ENCODE data around the gene CTDSPL. TPM values are rescaled to one million over a fixed set of nuclear protein-coding genes. Genes with fewer than 3 reads are reported as not detected.
A peak's percentile ranks its signal among the peaks of the same experiment; 100 is the strongest.
"Not testable (repeated sequence)": the region's sequence is repeated elsewhere in the genome, so short reads cannot be mapped to it uniquely, and the experiment has no call there.

CTDSPL gene
- total RNA-seq, 2 donors from 2014 or later, result 75.5 to 80.0 TPM

DNA sequence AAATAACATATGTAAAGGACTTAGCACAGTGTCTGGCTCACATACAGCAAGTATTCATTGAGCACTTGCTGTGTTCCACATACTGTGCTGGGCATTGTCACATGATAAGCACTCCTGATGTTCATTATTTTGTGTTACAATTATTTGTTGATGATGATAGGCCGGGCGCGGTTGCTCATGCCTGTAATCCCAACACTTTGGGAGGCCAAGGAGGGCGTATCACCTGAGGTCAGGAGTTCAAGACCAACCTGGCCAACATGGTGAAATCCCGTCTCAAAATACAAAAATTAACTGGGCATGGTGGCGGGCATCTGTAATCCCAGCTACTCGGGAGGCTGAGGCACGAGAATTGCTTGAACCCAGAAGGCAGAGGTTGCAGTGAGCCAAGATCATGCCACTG, 110.4 kb downstream of the CTDSPL start:
- DNase-seq; intact Hi-C loops (cut with DNase I, micrococcal nuclease); ATAC-seq: not testable (repeated sequence)

DNA sequence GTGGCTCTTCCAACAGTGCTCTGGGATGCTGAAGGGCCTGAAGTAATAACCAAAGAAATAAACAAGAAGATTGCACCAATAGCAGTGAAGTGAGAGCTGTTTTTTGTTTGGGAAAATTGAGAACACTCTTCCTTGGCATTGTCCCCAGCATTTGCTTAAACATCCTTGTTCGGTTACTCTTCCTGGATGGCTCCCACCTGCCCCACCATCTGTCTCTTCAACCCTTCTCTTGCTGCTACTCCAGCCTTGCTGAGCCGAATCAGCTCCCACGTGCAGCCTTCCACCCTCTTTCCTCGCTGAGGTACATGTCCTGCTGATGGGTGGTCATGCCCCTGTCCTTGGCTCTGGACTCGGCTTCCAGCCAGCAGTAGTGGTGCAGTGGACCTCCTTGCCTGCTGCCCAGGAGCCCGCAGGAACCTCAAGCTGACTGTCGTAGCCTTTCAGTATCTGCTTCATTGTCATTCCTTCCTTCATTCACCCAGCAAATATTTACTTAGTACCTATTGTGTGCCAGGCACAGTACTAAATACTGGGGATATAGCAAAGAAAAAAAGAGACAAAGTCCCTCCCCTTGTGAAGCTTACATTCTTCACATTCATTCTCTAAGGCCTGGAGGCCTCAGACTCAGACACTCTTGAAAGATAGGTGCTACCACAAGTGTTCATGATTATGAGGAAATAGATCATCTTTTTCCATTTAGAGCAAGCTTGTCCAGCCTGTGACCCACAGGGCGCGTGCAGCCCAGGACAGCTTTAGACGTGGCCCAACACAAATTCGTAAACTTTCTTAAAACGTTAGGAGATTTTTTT, 111.8 kb downstream of the CTDSPL start:
- no peak for DNase-seq
- intact Hi-C loops (cut with DNase I, micrococcal nuclease), result no loop called here
- ATAC-seq, result peak; percentile 1

DNA sequence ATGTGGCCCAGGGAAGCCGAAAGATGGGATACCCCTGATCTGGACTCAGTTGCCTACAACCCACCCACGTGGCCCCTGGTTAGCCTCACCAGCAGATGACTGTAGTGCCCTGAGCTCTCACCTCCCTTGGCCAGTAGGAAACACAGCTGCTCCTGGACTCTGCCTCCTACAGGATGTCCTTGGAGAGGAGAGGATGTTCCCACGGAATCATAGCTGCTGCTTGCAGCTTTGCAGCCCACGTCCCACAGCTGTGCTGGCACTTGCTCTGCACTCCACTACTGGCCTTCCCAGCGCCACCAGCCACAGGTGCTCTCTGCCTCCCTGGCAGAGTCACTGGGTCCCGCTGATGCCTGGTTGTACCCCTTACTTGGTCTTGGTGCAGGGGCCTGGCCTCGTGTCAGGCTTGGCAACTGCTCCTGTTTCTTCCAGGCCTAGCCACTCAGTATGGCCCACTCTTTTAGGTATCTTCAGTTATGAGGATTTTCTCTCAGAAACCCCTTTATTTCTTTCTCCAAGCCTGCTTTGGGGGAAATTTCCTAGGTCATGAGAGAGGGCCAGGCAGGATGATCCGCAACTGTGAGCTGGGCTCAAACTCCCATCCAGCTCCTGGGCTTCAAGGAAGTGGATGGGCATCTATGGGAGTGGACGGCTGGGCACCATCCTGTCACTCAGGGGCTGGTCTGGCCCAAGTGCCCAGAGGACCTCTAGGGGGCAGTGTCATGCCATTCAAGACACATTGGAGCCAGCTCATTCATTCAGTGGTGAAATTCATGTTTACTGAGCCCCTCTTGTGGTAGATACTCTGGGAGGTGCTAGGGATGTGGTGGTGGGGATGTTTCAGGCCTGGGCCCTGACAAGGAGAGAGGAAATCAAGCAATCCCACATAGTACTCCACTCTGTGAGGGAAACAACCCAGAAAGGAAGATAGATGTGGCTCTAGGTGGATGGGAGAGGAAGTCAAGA, 112.7 kb downstream of the CTDSPL start:
- intact Hi-C loops (cut with DNase I, micrococcal nuclease), result no loop called here
- peak; percentile 71 to 83 for DNase-seq
- ATAC-seq, result peak; percentile 92

DNA sequence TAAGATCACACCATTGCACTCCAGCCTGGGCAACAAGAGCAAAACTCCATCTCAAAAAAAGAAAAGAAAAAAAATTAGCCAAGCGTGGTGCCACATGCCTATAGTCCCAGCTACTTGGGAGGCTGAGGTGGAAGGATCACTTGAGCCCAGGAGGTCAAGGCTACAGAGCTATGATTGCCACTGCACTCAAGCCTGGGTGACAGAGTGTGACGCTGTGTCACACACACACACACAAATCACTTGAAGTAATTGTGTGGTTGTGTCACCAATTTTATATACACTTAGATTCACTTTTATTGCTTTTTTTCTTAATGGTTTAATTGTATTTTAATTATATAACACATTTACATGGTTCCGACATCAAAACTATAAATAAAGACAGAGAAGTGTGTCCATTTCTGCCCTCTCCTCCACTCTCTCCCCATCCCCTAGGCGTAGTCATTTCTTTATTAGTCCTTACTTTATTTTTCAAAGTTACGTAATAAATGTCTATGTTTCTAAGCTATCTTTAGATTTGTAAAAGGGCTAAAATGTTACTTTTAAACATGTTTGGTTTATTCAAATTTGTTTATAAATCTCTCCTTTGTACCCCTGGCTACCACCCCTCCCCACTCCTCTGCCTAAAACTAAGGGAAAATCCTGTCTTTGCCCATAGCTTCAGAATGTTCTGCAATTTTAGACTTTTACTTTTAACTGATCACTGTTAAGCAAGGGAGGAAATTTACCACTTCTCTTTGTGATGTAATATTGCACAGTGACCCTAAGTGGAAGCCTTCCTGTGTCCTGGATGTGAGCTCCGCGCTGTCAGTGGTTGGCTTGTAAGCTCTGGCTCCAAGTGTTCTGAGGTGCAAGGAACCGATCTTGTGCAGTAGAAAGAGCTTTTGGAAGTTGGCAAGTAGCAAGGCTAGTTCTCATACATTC, 118.1 kb downstream of the CTDSPL start:
- ATAC-seq (no peak), DNase-seq (peak in 1 of 2 donors; percentile 1)
- intact Hi-C loops (cut with DNase I, micrococcal nuclease), result no loop called here

DNA sequence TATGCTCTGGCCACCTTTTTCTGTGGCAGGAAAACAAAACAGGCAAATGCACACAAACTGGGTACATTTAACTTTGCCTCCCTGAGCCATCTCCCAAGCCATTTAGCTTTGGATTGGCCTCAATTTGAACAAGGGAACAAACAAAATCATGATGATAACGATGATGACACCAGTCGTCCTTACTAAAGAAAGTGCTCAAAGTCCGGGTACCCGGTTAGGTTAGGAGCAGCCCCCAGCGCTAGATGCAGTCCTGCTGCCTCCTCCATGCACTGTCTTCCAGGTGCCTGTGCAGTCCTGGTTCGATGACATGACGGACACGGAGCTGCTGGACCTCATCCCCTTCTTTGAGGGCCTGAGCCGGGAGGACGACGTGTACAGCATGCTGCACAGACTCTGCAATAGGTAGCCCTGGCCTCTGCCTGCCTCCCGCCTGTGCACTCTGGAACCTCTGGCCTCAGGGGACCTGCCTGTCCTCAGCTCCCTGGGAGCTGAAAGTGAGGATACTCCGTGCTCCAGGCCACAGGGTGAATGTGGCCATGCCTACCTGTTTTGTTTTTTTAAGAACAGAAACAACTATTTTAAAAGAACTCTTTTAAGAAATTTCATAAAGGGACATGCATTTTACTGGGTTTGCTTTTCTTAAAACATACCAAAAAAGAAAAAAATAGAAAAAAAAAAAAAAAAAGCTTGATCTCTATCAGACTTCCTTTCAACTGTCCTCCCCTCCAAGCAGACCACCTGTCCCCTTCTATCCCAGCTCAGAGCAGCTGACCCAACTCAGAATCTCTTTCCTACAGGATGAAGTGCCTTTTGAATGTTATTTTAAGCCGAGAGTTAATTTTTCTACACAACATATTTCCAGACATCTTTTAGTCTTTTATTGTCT, 119.0 kb downstream of the CTDSPL start:
- no peak for ATAC-seq
- intact Hi-C loops (cut with DNase I, micrococcal nuclease), result no loop called here
- peak in 1 of 2 donors; percentile 1 for DNase-seq

DNA sequence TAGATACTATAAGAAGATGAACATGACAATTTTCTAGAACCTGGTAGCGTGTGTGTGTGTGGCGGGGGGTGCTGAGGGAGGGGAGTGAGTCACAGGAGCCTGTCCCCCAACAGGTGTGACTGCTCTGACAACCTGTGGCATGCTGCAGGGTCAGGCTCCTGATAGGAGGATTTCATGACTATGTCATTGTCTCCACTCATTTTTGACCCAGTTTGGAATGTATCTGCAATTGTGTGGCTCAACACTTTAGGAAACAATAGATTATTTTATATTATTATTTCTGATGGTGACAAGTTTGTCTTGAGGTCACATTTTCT, 119.6 kb downstream of the CTDSPL start:
- intact Hi-C loops (cut with DNase I, micrococcal nuclease), result no loop called here
- DNase-seq, result peak in 1 of 2 donors; percentile 2
- no peak for ATAC-seq

DNA sequence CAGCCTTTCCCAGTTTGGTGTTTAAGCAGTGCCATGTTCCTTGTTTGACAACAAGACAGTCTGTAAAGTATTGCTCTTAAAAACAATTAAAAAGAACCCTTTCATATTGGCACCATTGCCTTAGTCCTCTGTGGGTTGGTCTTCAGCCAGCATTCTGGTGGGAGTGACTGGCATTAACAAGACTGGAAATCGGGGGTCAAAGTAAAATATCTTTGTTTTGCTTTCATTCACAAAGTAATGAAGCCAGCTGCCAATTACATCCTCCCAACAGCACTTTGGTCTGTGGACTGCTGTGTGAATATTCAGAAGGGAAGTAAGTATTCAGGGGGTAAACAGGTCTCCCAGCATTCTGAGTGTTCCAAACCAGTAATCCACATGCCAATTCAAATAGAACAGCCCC, 120.7 kb downstream of the CTDSPL start:
- ATAC-seq (no peak), DNase-seq (peak in 1 of 2 donors; percentile 1)
- intact Hi-C loops (cut with DNase I, micrococcal nuclease), result no loop called here

DNA sequence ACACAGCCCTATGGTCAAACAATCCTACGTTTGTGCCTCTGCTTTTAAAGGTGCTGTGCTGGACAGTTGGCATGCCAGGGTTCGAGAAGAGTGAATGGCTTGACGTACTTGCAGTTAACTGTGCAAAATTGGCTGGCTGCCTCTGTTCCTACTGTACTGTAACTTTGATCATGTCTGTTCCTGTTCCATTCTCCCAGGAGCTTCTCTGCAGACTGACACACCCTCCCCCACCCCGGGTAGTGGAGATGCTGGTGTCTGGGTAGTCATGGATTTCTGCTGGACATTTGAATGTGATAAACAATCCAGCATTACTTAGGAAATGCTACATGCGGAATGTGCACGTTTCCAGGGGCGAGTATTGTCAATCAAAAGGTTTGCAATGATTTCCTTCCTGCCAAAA, 122.4 kb downstream of the CTDSPL start:
- ATAC-seq (no peak), DNase-seq (peak in 1 of 2 donors; percentile 46)
- intact Hi-C loops (cut with DNase I, micrococcal nuclease), result no loop called here

DNA sequence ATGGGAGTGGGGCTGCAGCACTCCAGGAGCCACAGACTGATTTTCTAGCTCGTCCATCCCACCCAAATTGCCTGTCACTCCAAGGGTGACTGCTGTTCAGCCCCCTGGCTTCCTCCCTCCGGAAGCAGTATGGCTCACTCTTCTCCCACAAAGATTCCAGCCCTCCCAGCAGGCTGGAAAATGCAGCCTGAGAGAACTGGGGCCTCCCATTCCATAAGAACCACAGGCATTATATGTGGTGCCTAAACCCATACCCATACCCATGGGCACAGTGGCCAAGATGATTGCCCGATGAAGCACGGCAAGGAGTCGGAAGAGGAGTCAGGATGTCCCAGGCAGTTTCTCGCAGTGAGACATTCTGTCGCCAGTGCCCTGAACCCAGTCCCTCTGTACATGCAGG, 122.9 kb downstream of the CTDSPL start:
- intact Hi-C loops (cut with DNase I, micrococcal nuclease), result no loop called here
- peak in 1 of 2 donors; percentile 4 for DNase-seq
- ATAC-seq, result no peak

DNA sequence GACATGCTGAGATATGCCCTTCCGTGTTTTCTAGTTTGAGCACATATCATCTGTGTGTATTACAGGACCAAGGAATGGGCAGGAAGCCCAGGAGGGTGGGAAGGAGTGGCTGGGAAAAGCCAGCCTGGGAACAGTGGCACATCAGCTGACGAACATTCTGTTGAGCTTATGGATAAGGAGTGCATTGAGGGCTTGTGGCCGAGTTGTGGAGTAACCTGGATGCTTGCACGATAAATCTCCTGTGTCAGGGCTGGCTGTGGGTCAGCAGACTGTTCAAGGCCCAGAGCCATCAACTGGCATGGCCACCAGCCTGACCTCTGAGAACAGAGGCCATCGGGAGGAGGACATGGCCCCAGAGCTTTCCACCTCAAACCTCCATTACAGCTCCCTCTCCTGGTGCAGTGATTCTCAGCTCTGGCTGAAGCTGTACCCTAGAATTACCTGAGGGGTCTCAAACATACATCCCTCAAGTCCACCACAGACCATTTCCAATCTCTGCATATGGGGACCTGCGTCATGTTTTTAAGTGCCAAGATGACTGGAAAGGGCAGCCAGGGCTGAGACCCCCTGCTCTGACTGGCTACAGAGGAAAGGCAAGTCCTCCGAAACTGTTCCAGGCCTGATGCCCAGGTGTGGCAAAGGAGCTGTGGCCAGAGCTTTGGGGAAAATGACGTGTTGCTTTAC, 124.1 kb downstream of the CTDSPL start:
- peak; percentile 53 for ATAC-seq
- peak; percentile 82 to 85 for DNase-seq
- intact Hi-C loops (cut with DNase I, micrococcal nuclease), result no loop called here

DNA sequence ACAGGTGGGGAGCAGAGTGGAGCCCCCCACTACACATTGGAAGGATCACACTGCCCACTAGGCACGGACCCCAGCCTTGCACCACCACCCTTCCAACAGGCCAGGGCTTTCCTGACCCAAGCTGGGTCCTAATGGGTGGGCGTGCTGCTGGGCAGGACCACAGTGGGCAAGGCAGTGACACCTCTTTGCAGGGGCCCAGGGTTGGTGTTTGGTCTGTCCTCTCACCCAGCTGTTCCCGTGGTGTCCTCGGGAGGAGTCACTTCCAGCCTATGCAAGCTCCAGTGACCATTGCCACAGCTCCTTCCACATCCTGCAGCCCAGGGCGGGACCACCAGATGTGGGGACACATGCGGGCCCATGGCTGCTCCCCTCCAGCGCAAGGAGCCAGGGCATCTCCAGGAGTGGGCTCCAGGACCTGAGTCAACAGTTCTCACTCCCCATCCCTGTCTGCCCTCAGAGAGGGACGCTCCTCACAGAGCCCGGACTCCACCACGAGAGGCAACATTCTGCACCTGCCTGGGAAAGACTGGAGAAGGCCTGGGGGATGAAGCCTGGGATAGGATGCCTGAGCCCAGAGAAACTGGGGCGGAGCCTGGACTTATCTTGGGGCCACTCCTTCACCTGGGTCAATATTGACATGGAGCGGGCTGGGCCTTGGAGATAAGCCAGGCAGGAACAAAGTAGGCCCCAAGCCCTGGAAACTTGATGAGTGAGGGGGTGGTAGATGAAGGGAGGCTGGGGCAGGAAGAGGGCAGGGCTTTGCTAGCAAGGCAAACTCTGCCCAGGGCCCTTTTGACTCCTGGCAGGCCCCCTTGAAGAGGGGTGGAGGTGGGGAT, 125.0 kb downstream of the CTDSPL start:
- intact Hi-C loops (cut with DNase I, micrococcal nuclease), result no loop called here
- peak; percentile 69 for ATAC-seq
- peak; percentile 91 to 96 for DNase-seq

DNA sequence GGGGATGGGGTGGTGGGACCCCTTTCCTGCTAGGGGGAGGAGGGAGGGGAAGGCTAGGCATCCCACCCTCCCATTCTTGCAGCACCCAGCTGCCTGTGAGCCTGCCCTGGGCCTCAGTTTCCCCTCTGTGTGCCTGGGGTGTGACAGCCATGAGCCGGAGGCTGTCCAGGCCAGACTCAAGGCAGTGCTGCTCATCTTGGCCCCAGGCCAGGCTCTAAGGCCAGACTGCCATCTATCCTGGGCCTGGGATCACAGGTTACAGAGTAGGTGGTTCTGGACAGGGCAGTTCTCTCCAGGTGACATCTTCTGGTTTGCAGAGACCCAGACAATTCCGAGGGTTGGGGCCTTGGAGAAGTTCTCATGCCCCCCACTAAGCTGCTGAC, 125.6 kb downstream of the CTDSPL start:
- intact Hi-C loops (cut with DNase I, micrococcal nuclease), result no loop called here
- ATAC-seq (peak; percentile 6), DNase-seq (peak in 1 of 2 donors; percentile 60)

DNA sequence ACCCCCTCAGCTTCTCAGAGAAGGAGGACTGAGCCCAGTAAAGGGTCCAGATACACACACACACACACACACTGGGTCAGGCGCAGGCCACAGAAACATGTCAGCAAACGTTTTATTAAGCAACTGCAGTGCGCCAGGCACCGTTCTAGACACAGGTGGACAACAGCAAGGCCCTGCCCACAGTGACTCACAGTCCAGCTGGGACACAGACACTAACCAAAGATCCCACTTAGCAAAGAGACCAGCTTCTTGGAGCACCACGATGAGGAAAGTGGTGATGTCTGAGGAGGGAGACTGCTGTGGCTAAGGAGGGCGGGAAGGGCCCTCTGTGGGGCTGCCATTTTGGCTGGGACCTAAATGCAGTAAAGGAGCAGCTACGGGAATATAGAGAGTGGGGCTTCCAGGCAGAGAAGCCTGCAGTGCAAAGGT, 126.1 kb downstream of the CTDSPL start:
- intact Hi-C loops (cut with DNase I, micrococcal nuclease), result no loop called here
- DNase-seq, result peak; percentile 62 to 72
- ATAC-seq, result peak; percentile 13

DNA sequence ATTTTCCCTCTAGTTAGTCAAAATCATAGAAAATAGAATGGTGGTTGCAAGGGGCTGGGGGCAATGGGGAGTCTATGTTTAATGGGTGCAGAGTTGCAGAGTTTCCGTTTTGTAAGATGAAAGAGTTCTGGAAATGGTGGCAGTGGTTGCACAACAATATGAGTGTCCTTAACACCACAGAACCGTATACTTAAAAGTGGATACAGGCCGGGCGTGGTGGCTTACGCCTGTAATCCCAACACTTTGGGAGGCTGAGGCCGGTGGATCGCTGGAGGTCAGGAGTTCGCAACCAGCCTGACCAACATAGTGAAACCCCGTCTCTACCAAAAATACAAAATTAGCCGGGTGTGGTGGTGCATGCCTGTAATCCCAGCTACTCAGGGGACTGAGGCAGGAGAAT, 126.7 kb downstream of the CTDSPL start:
- intact Hi-C loops (cut with DNase I, micrococcal nuclease); ATAC-seq; DNase-seq: not testable (repeated sequence)

DNA sequence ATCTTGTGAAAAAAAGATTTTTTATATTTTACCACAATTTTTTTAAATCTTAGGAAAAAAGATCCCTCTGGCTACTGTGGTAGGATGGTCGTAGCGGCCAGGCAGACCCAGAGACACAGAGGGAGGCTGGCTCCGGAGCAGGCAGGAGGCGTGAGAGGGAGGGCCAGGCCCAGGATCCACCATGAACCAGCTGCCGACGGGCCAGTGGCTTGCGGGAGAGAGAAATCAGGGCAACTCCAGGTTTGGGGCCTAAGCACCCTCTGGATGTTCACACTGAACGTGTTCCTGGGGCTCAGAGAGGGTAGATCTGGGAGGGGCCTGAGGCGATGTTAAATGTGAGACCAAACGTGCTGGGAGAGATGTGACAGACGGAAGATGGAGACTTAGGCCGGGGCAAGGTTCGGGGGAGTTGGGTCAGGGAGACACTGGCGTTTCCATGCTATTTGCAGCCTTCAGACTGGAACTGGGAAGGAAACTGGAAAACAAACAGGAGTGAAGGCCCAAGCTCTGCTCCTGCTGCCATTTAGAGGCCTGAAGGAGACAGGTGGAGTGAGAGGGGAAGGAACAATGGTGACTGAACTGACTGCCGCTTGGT, 127.3 kb downstream of the CTDSPL start:
- intact Hi-C loops (cut with DNase I, micrococcal nuclease), result no loop called here
- ATAC-seq (no peak), DNase-seq (no peak)

DNA sequence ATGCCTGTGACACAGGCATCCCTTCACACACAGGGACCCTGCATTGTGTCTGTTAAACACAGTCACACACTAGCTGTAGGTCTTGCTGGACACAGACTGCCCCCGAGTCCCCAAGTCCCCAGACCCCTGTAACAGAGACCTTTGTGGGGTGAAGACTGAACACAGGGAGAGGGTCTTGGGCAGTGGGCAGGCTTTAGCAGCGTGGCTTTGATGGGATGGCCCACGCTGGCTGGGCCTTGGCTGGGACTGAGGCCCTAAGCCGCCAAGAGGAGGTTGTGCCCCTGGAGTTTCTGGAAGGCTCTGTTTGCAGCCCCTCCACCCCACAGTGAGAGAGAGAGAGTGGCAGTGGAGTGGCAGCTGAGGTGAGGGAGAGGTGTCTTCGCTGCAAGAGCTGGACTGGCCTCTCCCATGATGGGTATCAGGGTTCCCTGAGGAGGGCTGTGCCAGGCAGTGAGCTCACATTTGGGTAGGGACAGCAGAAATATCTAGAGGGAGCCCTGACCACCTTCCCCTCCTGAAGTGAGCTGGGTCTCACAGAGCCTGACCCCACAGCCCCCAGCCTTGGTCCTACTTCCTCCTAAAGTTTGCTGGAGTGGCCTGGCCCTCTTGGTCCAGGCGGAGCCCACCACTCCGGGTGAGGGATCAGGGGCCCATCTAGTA, 128.3 kb downstream of the CTDSPL start:
- DNase-seq (no peak), ATAC-seq (no peak)
- intact Hi-C loops (cut with DNase I, micrococcal nuclease), result no loop called here

Measured in left colon (tissue), 2 donors.